Glutamatergic neuron (in vitro differentiated cells): ENCODE results near the gene NFIC. TPM values are rescaled to one million over a fixed set of nuclear protein-coding genes. Genes with fewer than 3 reads are reported as not detected.
A peak's percentile ranks its signal among the peaks of the same experiment; 100 is the strongest.

ENCODE experiments used
- DNase-seq: peaks from one replicate; pipeline ENCODE4 v3.0.0; 2022
- H3K27ac Mint-ChIP-seq: one replicate; pipeline ENCODE4 v1.8.0; 2020; ENCODE audit warnings: mild to moderate bottlenecking, mixed read lengths, inconsistent platforms; ENCODE audit not compliant: unreplicated experiment
- H3K27me3 Mint-ChIP-seq: one replicate; pipeline ENCODE4 v1.8.0; 2020; ENCODE audit warnings: mild to moderate bottlenecking, moderate library complexity, mixed read lengths, inconsistent platforms; ENCODE audit not compliant: unreplicated experiment
- H3K36me3 Mint-ChIP-seq: one replicate; pipeline ENCODE4 v1.8.0; 2020; ENCODE audit warnings: mild to moderate bottlenecking, mixed read lengths, inconsistent platforms; ENCODE audit not compliant: unreplicated experiment
- H3K4me1 Mint-ChIP-seq: one replicate; pipeline ENCODE4 v1.8.0; 2020; ENCODE audit warnings: mild to moderate bottlenecking, low read depth, mixed read lengths, inconsistent platforms; ENCODE audit not compliant: unreplicated experiment
- H3K4me3 Mint-ChIP-seq: one replicate; pipeline ENCODE4 v1.8.0; 2020; ENCODE audit warnings: mild to moderate bottlenecking, mixed read lengths, inconsistent platforms; ENCODE audit not compliant: unreplicated experiment
- H3K9me3 Mint-ChIP-seq: one replicate; pipeline ENCODE4 v1.8.0; 2020; ENCODE audit warnings: mild to moderate bottlenecking, moderate library complexity, mixed read lengths, inconsistent platforms; ENCODE audit not compliant: unreplicated experiment
- total RNA-seq: library from RNA; stranded (reverse); fragmentation: NEBNext Ultra II Directional; extraction: Animal tissue kit (Norgen Biotek cat#: 25700); gene quantifications from one replicate; pipeline ENCODE4 v1.2.1, GENCODE V29; 2021; ENCODE audit not compliant: unreplicated experiment
- TF ChIP-seq, protein P1 (sequence below): fragments of 200-600 bp; sonication (generic); IDR thresholded peaks from one replicate; pipeline ENCODE4 v1.5.0; 2021; ENCODE audit not compliant: partially characterized antibody, unreplicated experiment

Gene NFIC
- total RNA-seq, 1 donor from 2014 or later = 2.0 TPM

GRCh38 chr19:3409346-3410064 is 43.1 kb downstream of the NFIC start:
- H3K4me3 Mint-ChIP-seq = no peak overlapping the region
- H3K9me3 Mint-ChIP-seq = peaks cover 1% of the 10 kb centered on the region
- DNase-seq = no peak
- no peak overlapping the region for H3K27ac Mint-ChIP-seq
- H3K36me3 Mint-ChIP-seq = no peaks in the 10 kb centered on the region
- H3K27me3 Mint-ChIP-seq = peaks cover 12% of the 10 kb centered on the region
- TF ChIP-seq, protein P1, sequence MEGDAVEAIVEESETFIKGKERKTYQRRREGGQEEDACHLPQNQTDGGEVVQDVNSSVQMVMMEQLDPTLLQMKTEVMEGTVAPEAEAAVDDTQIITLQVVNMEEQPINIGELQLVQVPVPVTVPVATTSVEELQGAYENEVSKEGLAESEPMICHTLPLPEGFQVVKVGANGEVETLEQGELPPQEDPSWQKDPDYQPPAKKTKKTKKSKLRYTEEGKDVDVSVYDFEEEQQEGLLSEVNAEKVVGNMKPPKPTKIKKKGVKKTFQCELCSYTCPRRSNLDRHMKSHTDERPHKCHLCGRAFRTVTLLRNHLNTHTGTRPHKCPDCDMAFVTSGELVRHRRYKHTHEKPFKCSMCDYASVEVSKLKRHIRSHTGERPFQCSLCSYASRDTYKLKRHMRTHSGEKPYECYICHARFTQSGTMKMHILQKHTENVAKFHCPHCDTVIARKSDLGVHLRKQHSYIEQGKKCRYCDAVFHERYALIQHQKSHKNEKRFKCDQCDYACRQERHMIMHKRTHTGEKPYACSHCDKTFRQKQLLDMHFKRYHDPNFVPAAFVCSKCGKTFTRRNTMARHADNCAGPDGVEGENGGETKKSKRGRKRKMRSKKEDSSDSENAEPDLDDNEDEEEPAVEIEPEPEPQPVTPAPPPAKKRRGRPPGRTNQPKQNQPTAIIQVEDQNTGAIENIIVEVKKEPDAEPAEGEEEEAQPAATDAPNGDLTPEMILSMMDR = no peak
- H3K4me1 Mint-ChIP-seq = no peaks in the 10 kb centered on the region

- Mint-ChIP-seq H3K27me3 (peaks cover 10% of the 10 kb centered on the region), H3K4me3 (no peak overlapping the region), H3K27ac (no peak overlapping the region), H3K36me3 (no peaks in the 10 kb centered on the region), H3K9me3 (no peaks in the 10 kb centered on the region), H3K4me1 (no peaks in the 10 kb centered on the region)
- DNase-seq = no peak
- TF ChIP-seq, protein P1 = no peak
These were observed 45.3 kb downstream of the NFIC start for GRCh38 chr19:3411636-3412035.

DNA sequence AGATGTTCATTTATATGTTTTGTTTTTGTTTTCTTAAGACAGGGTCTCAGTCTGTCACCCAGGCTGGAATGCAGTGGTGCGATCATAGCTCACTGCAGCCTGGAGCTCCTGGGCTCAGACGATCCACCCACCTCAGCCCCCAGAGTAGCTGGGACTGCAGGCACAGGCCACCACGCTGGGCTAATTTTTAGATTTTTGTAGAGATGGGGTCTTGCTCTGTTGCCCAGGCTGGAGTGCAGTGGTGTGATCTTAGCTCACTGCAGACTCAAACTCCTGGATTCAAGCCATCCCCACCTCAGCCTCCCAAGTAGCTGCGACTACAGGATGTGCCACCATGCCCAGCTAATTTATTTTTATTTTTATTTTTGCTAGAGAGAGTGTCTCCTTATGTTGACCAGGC is 45.7 kb downstream of the NFIC start:
- Mint-ChIP-seq H3K4me3 (no peak overlapping the region), H3K27me3 (peaks cover 8% of the 10 kb centered on the region), H3K27ac (no peak overlapping the region), H3K9me3 (no peaks in the 10 kb centered on the region), H3K36me3 (no peaks in the 10 kb centered on the region), H3K4me1 (no peaks in the 10 kb centered on the region)
- DNase-seq = no peak
- TF ChIP-seq, protein P1 = no peak

- DNase-seq = peak; percentile 45
- Mint-ChIP-seq H3K9me3 (no peaks in the 10 kb centered on the region), H3K36me3 (no peaks in the 10 kb centered on the region), H3K27ac (no peak overlapping the region), H3K27me3 (peaks cover 8% of the 10 kb centered on the region), H3K4me3 (no peak overlapping the region), H3K4me1 (no peaks in the 10 kb centered on the region)
- TF ChIP-seq, protein P1 = no peak
These were observed 47.5 kb downstream of the NFIC start for GRCh38 chr19:3413796-3414327.

- H3K9me3 Mint-ChIP-seq = no peaks in the 10 kb centered on the region
- TF ChIP-seq, protein P1 = no peak
- no peak for DNase-seq
- H3K4me3 Mint-ChIP-seq = no peak overlapping the region
- no peaks in the 10 kb centered on the region for H3K27me3 Mint-ChIP-seq
- no peaks in the 10 kb centered on the region for H3K36me3 Mint-ChIP-seq
- H3K4me1 Mint-ChIP-seq = no peaks in the 10 kb centered on the region
- H3K27ac Mint-ChIP-seq = no peak overlapping the region
These were observed 49.3 kb downstream of the NFIC start for GRCh38 chr19:3415695-3416094.
